Effector memory CD4-positive, alpha-beta T cell (primary cell): ENCODE measurements around the gene WDR38.

Experiments used
- DNase-seq, 3 donors: peaks; one replicate each; pipeline ENCODE4 v3.0.0-alpha.2; 2020
- H3K27ac ChIP-seq: 2 replicates; pipeline ENCODE4 v1.7.0; 2013; ENCODE audit warnings: mild to moderate bottlenecking, low read length, moderate library complexity; ENCODE audit not compliant: insufficient read depth, poor library complexity, severe bottlenecking
- H3K27me3 ChIP-seq: replicated peaks from 2 replicates; pipeline ENCODE4 v1.7.0; 2013; ENCODE audit warnings: mild to moderate bottlenecking, low read length; ENCODE audit not compliant: insufficient read depth, control insufficient read depth, poor library complexity, severe bottlenecking
- H3K36me3 ChIP-seq: 2 replicates; pipeline ENCODE4 v1.7.0; 2013; ENCODE audit warnings: mild to moderate bottlenecking, low read length, moderate library complexity; ENCODE audit not compliant: control insufficient read depth, insufficient read depth
- H3K4me1 ChIP-seq: 2 replicates; pipeline ENCODE4 v1.7.0; 2013; ENCODE audit warnings: low read length, mild to moderate bottlenecking; ENCODE audit not compliant: control insufficient read depth, insufficient read depth, poor library complexity, severe bottlenecking
- H3K4me3 ChIP-seq: 2 replicates; pipeline ENCODE4 v1.7.0; 2013; ENCODE audit warnings: low read length, low read depth, mild to moderate bottlenecking; ENCODE audit not compliant: insufficient read depth, poor library complexity, severe bottlenecking
- H3K9me3 ChIP-seq: 2 replicates; pipeline ENCODE4 v1.7.0; 2013; ENCODE audit warnings: mild to moderate bottlenecking, low read length, moderate library complexity; ENCODE audit not compliant: control insufficient read depth

Gene WDR38

GRCh38 chr9:124858330-124859046 lies 5.2 kb downstream of the WDR38 start:
- Histone ChIP-seq H3K27me3 (no peaks in the 10 kb centered on the region), H3K4me3 (no peak overlapping the region), H3K9me3 (no peaks in the 10 kb centered on the region), H3K36me3 (peaks cover 47% of the 10 kb centered on the region), H3K4me1 (peaks cover 14% of the 10 kb centered on the region), H3K27ac (no peak overlapping the region)
- no peak for DNase-seq

- peaks cover 47% of the 10 kb centered on the region for H3K36me3 ChIP-seq
- peaks cover 14% of the 10 kb centered on the region for H3K4me1 ChIP-seq
- DNase-seq = no peak
- no peaks in the 10 kb centered on the region for H3K27me3 ChIP-seq
- no peak overlapping the region for H3K4me3 ChIP-seq
- H3K9me3 ChIP-seq = no peaks in the 10 kb centered on the region
- peak overlapping the region; percentile 87 for H3K27ac ChIP-seq
Measured at GRCh38 chr9:124859803-124860581, 6.7 kb downstream of the WDR38 start.

- H3K36me3 ChIP-seq = peaks cover 47% of the 10 kb centered on the region
- H3K9me3 ChIP-seq = no peaks in the 10 kb centered on the region
Measured at GRCh38 chr9:124860582-124861341, 7.5 kb downstream of the WDR38 start.

GRCh38 chr9:124861342-124862229 lies 8.3 kb downstream of the WDR38 start, which contains the start of the genes ARPC5L and RPL35:
TSS of gene ARPC5L (plus strand) at chr9:124862130. CDS start at chr9:124869291, 7,161 bp downstream.
TSS of gene RPL35 (minus strand) at chr9:124861957. CDS start at chr9:124861912, 45 bp downstream.
- Histone ChIP-seq H3K27ac (peak within 1 kb of the TSS; percentile 87), H3K4me3 (peak within 1 kb of the TSS; percentile 74), H3K4me1 (peaks cover 14% of the 10 kb centered on the region), H3K36me3 (peaks cover 44% of the 10 kb centered on the region), H3K9me3 (no peaks in the 10 kb centered on the region), H3K27me3 (no peaks in the 10 kb centered on the region)
- peak; percentile 88 to 93 (median 92) for DNase-seq

More at GRCh38 chr9:124860582-124861341, 7.5 kb downstream of the WDR38 start:
- no peaks in the 10 kb centered on the region for H3K27me3 ChIP-seq
- H3K4me1 ChIP-seq = peaks cover 14% of the 10 kb centered on the region
- no peak for DNase-seq
- peak overlapping the region; percentile 87 for H3K27ac ChIP-seq
- H3K4me3 ChIP-seq = peak overlapping the region; percentile 74

- H3K27me3 ChIP-seq = no peaks in the 10 kb centered on the region
- no peak overlapping the region for H3K27ac ChIP-seq
- peaks cover 21% of the 10 kb centered on the region for H3K4me1 ChIP-seq
- no peak for DNase-seq
- H3K36me3 ChIP-seq = peaks cover 26% of the 10 kb centered on the region
- no peak overlapping the region for H3K4me3 ChIP-seq
- H3K9me3 ChIP-seq = no peaks in the 10 kb centered on the region
Measured at GRCh38 chr9:124863371-124863871, 10.2 kb downstream of the WDR38 start.

GRCh38 chr9:124868511-124869465 lies 15.5 kb downstream of the WDR38 start:
- Histone ChIP-seq H3K36me3 (peaks cover 11% of the 10 kb centered on the region), H3K27me3 (no peaks in the 10 kb centered on the region), H3K4me1 (peaks cover 36% of the 10 kb centered on the region), H3K9me3 (no peaks in the 10 kb centered on the region), H3K27ac (peak overlapping the region; percentile 96), H3K4me3 (peak overlapping the region; percentile 89)
- DNase-seq = peak; percentile 85 to 88 (median 87)

- DNase-seq = peak in 2 of 3 donors; percentile 22 to 42
- H3K36me3 ChIP-seq = peaks cover 18% of the 10 kb centered on the region
- H3K9me3 ChIP-seq = no peaks in the 10 kb centered on the region
- H3K27ac ChIP-seq = peak overlapping the region; percentile 96
- H3K27me3 ChIP-seq = no peaks in the 10 kb centered on the region
- H3K4me1 ChIP-seq = peaks cover 37% of the 10 kb centered on the region
- H3K4me3 ChIP-seq = peak overlapping the region; percentile 89
Measured at GRCh38 chr9:124869466-124869985, 16.3 kb downstream of the WDR38 start.

GRCh38 chr9:124869986-124870560 lies 16.8 kb downstream of the WDR38 start:
- Histone ChIP-seq H3K27ac (peak overlapping the region; percentile 96), H3K4me3 (peak overlapping the region; percentile 89), H3K9me3 (no peaks in the 10 kb centered on the region), H3K27me3 (no peaks in the 10 kb centered on the region), H3K36me3 (peaks cover 24% of the 10 kb centered on the region), H3K4me1 (peaks cover 37% of the 10 kb centered on the region)
- peak; percentile 60 to 69 (median 68) for DNase-seq
